Right lobe of liver (tissue), 6 donors: ENCODE results near the gene SEC24D. TPM values are rescaled to one million over a fixed set of nuclear protein-coding genes. Genes with fewer than 3 reads are reported as not detected.

Experiments used
- ATAC-seq, 4 donors: fragments of 200-7000 bp; cut with Tn5 transposase; one replicate each; pipeline ENCODE4 v1.9.1; 2020; ENCODE audit warnings: mild to moderate bottlenecking in 4 of 4, moderate library complexity in 4 of 4
- DNase-seq, 3 donors: peaks; one replicate each; pipeline ENCODE4 v3.0.0-alpha.2; 2020
- H3K27ac ChIP-seq, 3 donors: fragments of 200-600 bp; one replicate each; pipeline ENCODE4 v1.8.0; 2022
- H3K27me3 ChIP-seq, 2 donors: fragments of 200-600 bp; one replicate each; pipeline ENCODE4 v1.8.0; 2022
- H3K36me3 ChIP-seq, 4 donors: fragments of 200-600 bp; sonication (generic) in 1 of 4; one replicate each; pipeline versions ENCODE4 v1.5.1 to v1.8.0; 2017 to 2022; ENCODE audit warnings: control low read depth in 1 of 4
- H3K4me1 ChIP-seq, 4 donors: fragments of 200-600 bp; sonication (generic) in 1 of 4; one replicate each; pipeline versions ENCODE4 v1.5.1 to v1.8.0; 2017 to 2022; ENCODE audit warnings: control low read depth in 1 of 4
- H3K4me3 ChIP-seq, 3 donors: fragments of 200-600 bp; one replicate each; pipeline ENCODE4 v1.8.0; 2022
- H3K9me3 ChIP-seq, 4 donors: fragments of 200-600 bp; sonication (generic) in 1 of 4; one replicate each; pipeline versions ENCODE4 v1.5.1 to v1.8.0; 2017 to 2022; ENCODE audit warnings: control low read depth in 1 of 4
- POLR2A ChIP-seq: fragments of 450-650 bp; IDR thresholded peaks from one replicate; pipeline ENCODE4 v1.6.1; 2017; ENCODE audit warnings: antibody characterized with exemption, mild to moderate bottlenecking
- WGBS: methylation state at CpG from one replicate; pipeline ENCODE4 v1.1.6; 2018; ENCODE audit warnings: low coverage, low lambda C conversion rate; ENCODE audit not compliant: insufficient coverage; ENCODE audit errors: missing lambda C conversion rate; 5-methylcytosine and 5-hydroxymethylcytosine counted together
- intact Hi-C, 2 donors: fragments of 100-400 bp; cut with DNase I; formaldehyde crosslinking; loops; one replicate each; pipeline versions ENCODE4 v1.11.2 to v1.14.1; 2022
- long read RNA-seq: library from polyadenylated mRNA; unstranded; transcript quantifications from one replicate; pipeline ENCODE4 v2.0.0, GENCODE V29; 2019
- total RNA-seq, 6 experiments: library from RNA; depleted of rRNA in 2 of 6; stranded (reverse); fragments of >200 nt in 2 of 6; fragmentation: NEBNext Ultra II Directional in 3 of 6; extraction: Animal tissue kit (Norgen Biotek cat#: 25700) in 3 of 6; gene quantifications; one replicate each; pipeline versions ENCODE4 v1.1.0 to v1.2.4, GENCODE V29; 2016 to 2023
- TF ChIP-seq, protein P1 (sequence below), 4 donors: fragments of 200-600 bp in 3 of 4; fragments of 450-650 bp in 1 of 4; IDR thresholded peaks; one replicate each; pipeline versions ENCODE4 v1.5.1 to v1.8.0; 2016 to 2022; ENCODE audit warnings: antibody characterized with exemption in 4 of 4, mild to moderate bottlenecking in 2 of 4
- donor health status: DM: no; HTN: yes; CAD: no.
- donor health status: DM: no; HTN: no; CAD: no.
- donor health status: DM: no; HTN: no; CAD: no.
- donor health status: DM: no; HTN: yes; CAD: no.
- donor health status: DM: no; HTN: yes; CAD: no.

SEC24D gene, protein sequence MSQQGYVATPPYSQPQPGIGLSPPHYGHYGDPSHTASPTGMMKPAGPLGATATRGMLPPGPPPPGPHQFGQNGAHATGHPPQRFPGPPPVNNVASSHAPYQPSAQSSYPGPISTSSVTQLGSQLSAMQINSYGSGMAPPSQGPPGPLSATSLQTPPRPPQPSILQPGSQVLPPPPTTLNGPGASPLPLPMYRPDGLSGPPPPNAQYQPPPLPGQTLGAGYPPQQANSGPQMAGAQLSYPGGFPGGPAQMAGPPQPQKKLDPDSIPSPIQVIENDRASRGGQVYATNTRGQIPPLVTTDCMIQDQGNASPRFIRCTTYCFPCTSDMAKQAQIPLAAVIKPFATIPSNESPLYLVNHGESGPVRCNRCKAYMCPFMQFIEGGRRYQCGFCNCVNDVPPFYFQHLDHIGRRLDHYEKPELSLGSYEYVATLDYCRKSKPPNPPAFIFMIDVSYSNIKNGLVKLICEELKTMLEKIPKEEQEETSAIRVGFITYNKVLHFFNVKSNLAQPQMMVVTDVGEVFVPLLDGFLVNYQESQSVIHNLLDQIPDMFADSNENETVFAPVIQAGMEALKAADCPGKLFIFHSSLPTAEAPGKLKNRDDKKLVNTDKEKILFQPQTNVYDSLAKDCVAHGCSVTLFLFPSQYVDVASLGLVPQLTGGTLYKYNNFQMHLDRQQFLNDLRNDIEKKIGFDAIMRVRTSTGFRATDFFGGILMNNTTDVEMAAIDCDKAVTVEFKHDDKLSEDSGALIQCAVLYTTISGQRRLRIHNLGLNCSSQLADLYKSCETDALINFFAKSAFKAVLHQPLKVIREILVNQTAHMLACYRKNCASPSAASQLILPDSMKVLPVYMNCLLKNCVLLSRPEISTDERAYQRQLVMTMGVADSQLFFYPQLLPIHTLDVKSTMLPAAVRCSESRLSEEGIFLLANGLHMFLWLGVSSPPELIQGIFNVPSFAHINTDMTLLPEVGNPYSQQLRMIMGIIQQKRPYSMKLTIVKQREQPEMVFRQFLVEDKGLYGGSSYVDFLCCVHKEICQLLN
- total RNA-seq = 10 to 100 TPM; 52.2 to 80.1 (median 69.2) TPM
- long read RNA-seq, partial matches to known transcripts = 0 of 1 reads
- long read RNA-seq, other reads (novel, unspliced or antisense) = 1 of 1 reads

DNA sequence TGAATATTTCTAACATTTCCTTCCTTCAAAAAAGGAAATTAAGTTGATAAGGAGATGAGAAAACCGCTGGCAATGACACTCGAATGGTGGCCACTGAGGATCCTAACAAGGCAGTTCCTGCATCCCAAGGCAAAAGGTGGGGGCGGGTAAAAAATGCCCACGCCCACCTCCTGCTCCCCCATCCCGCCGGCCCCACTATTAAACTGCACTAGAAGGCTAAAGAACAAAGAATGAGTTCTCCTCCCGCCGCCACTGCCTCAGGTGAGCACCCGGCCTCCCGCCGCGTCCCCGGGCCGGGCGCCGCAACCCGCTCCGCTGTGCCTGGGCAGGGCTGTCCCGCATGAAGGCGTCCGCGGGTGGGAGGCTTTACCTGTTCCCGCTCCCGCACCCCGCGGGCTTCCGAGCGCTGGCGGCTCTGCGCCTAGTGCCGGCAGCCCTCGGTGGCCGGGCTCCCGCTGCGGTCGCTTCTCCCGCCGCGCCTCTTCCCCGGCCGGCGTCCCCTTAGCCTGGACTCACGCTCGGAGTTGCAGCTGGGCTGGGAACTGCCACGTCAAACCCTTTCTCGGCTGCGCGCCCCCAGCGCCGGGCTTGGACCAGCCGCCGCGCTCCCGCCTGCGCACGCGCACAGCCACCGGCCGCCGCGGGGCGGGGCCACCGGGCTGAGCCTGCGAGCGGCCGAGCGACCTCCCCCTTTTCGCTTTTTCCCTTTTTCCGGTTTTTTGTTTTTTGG lies at the start of gene SEC24D:
SEC24D (minus strand) TSS at position 556 of the 730 bp plus-strand sequence. CDS start 2,430 bp downstream, outside the sequence.
- peak; percentile 95 for TF ChIP-seq POLR2A
- TF ChIP-seq, protein P1, sequence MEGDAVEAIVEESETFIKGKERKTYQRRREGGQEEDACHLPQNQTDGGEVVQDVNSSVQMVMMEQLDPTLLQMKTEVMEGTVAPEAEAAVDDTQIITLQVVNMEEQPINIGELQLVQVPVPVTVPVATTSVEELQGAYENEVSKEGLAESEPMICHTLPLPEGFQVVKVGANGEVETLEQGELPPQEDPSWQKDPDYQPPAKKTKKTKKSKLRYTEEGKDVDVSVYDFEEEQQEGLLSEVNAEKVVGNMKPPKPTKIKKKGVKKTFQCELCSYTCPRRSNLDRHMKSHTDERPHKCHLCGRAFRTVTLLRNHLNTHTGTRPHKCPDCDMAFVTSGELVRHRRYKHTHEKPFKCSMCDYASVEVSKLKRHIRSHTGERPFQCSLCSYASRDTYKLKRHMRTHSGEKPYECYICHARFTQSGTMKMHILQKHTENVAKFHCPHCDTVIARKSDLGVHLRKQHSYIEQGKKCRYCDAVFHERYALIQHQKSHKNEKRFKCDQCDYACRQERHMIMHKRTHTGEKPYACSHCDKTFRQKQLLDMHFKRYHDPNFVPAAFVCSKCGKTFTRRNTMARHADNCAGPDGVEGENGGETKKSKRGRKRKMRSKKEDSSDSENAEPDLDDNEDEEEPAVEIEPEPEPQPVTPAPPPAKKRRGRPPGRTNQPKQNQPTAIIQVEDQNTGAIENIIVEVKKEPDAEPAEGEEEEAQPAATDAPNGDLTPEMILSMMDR (IDR thresholded peaks at IDR 0.05) = peak in 2 of 4 donors; percentile 13 to 20
- ATAC-seq = peak; percentile 86 to 93 (median 90)
- peak within 1 kb of the TSS; percentile 89 to 98 (median 92) for H3K27ac ChIP-seq
- H3K4me1 ChIP-seq = peaks cover 0 to 17% (median 8%) of the 10 kb centered on the region in 4 donors
- H3K36me3 ChIP-seq = peaks cover 0 to 24% (median 9%) of the 10 kb centered on the region in 4 donors
- peak within 1 kb of the TSS; percentile 95 to 99 (median 98) for H3K4me3 ChIP-seq
- H3K27me3 ChIP-seq = no peaks in the 10 kb centered on the region
- intact Hi-C loops = no loop called here
- H3K9me3 ChIP-seq = no peaks in the 10 kb centered on the region
- WGBS = 0% methylated on average over 28 of the region's 69 CpGs
- DNase-seq = peak; percentile 91 to 94 (median 92)

DNA sequence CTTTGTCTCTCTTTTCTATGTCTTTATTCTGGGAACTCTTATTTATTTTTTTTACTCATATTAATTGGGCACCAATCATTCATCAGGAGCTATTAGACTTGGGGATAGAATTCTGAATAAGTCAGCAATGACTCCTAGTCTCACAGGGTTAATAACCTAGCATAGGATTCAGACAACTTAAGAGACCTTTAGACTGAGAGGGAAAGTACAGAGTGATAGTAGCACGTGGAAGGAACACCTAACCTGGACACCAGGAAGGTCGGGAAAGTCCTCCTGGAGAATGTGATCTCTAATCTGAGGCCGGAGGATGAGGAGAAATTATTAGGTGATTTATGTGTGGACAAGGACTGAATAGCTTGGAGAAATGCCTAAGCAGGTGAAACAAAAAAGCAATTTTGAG lies 48.8 kb upstream of the SEC24D start:
- H3K27me3 ChIP-seq = peaks cover 0 to 4% of the 10 kb centered on the region in 2 donors
- H3K27ac ChIP-seq = no peak overlapping the region
- no peaks in the 10 kb centered on the region for H3K36me3 ChIP-seq
- H3K4me3 ChIP-seq = no peak overlapping the region
- peak; percentile 50 to 72 (median 69) for ATAC-seq
- intact Hi-C loops = no loop called here
- 27% methylated on average over 3 of the region's 3 CpGs for WGBS
- TF ChIP-seq POLR2A = no peak
- TF ChIP-seq, protein P1 (IDR thresholded peaks at IDR 0.05) = no peak
- no peaks in the 10 kb centered on the region for H3K4me1 ChIP-seq
- H3K9me3 ChIP-seq = no peaks in the 10 kb centered on the region
- DNase-seq = no peak

DNA sequence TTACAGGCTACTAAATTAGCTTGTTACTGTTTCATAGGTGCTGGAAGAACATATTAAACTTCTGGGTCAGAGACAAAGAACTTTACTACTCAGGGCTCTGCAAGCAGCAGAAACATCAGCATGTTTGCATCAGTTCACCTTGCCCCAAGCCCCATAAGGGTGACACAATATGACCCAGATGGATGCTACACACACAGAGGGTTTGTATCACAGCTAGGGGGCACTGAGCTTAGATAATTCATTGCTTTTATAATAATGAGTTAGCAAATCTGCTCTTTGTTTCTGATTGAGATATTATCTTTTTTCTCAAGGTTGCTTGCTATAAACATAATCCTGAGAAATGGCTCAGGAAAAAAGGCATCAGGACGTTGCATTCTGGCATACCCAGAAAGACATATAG lies 47.9 kb upstream of the SEC24D start:
- 67% methylated on average over 1 of the region's 1 CpG for WGBS
- intact Hi-C loops = no loop called here
- H3K27ac ChIP-seq = no peak overlapping the region
- ATAC-seq = no peak
- H3K36me3 ChIP-seq = no peaks in the 10 kb centered on the region
- no peaks in the 10 kb centered on the region for H3K9me3 ChIP-seq
- H3K4me1 ChIP-seq = no peaks in the 10 kb centered on the region
- DNase-seq = no peak
- peaks cover 0 to 1% of the 10 kb centered on the region in 2 donors for H3K27me3 ChIP-seq
- no peak for TF ChIP-seq POLR2A
- TF ChIP-seq, protein P1 (IDR thresholded peaks at IDR 0.05) = peak in 2 of 4 donors; percentile 8 to 13
- H3K4me3 ChIP-seq = no peak overlapping the region
